GM12892 (cell line): ENCODE measurements around the gene COL15A1.

Source experiments
- POLR2A ChIP-seq: IDR thresholded peaks from 2 replicates; pipeline ENCODE4 v1.6.1; 2011; ENCODE audit warnings: low read depth, low read length, control low read depth
- POLR2AphosphoS5 ChIP-seq: IDR thresholded peaks from 2 replicates; pipeline ENCODE4 v1.6.1; 2011; ENCODE audit warnings: low read depth, low read length, control low read depth
- TAF1 ChIP-seq: IDR thresholded peaks from 2 replicates; pipeline ENCODE4 v1.6.1; 2011; ENCODE audit warnings: low read depth, mild to moderate bottlenecking, control low read depth, low read length, borderline replicate concordance

- TF ChIP-seq POLR2AphosphoS5 (no peak), TAF1 (no peak), POLR2A (no peak)
Observed at GRCh38 chr9:99101271-99101670, 157.6 kb downstream of the COL15A1 start.
